GM19372 (cell line): ENCODE data around the gene TTLL5.
"Not testable (repeated sequence)": the region's sequence is repeated elsewhere in the genome, so short reads cannot be mapped to it uniquely, and the experiment has no call there.

Experiments used
- ATAC-seq: cut with Tn5 transposase; IDR thresholded peaks from one replicate; pipeline ENCODE4 v1.9.1; 2021; ENCODE audit warnings: mild to moderate bottlenecking, low read depth, moderate library complexity; ENCODE audit not compliant: unreplicated experiment

Gene TTLL5

GRCh38 chr14:75904311-75904710 is 243.3 kb downstream of the TTLL5 start:
- ATAC-seq = no peak

GRCh38 chr14:75905147-75905904 is 244.3 kb downstream of the TTLL5 start:
- ATAC-seq = no peak

GRCh38 chr14:75906228-75906627 is 245.2 kb downstream of the TTLL5 start:
- no peak for ATAC-seq

GRCh38 chr14:75906680-75907280 is 245.7 kb downstream of the TTLL5 start:
- no peak for ATAC-seq

- ATAC-seq = no peak
These were observed 246.8 kb downstream of the TTLL5 start for GRCh38 chr14:75907756-75908359.

- ATAC-seq = no peak
These were observed 248.6 kb downstream of the TTLL5 start for GRCh38 chr14:75909630-75910029.

GRCh38 chr14:75910048-75910447 is 249.0 kb downstream of the TTLL5 start:
- ATAC-seq = no peak

- no peak for ATAC-seq
These were observed 250.8 kb downstream of the TTLL5 start for GRCh38 chr14:75911883-75912282.

- no peak for ATAC-seq
These were observed 252.1 kb downstream of the TTLL5 start for GRCh38 chr14:75913183-75913582.

- no peak for ATAC-seq
These were observed 254.0 kb downstream of the TTLL5 start for GRCh38 chr14:75915045-75915444.

- ATAC-seq = no peak
These were observed 256.4 kb downstream of the TTLL5 start for GRCh38 chr14:75917322-75917945.

- ATAC-seq = no peak
These were observed 256.9 kb downstream of the TTLL5 start for GRCh38 chr14:75917946-75918335.

GRCh38 chr14:75920421-75920820 is 259.4 kb downstream of the TTLL5 start:
- ATAC-seq = not testable (repeated sequence)

- ATAC-seq = not testable (repeated sequence)
These were observed 264.2 kb downstream of the TTLL5 start for GRCh38 chr14:75925141-75925840.

- ATAC-seq = no peak
These were observed 265.5 kb downstream of the TTLL5 start for GRCh38 chr14:75926431-75927115.

GRCh38 chr14:75927564-75928087 is 266.6 kb downstream of the TTLL5 start:
- ATAC-seq = no peak

GRCh38 chr14:75928690-75929181 is 267.7 kb downstream of the TTLL5 start:
- no peak for ATAC-seq

- ATAC-seq = no peak
These were observed 272.8 kb downstream of the TTLL5 start for GRCh38 chr14:75933712-75934296.

GRCh38 chr14:75934998-75935628 is 274.1 kb downstream of the TTLL5 start:
- ATAC-seq = no peak
